ENCODE results near the gene REXO4. TPM values are rescaled to one million over a fixed set of nuclear protein-coding genes. Genes with fewer than 3 reads are reported as not detected.

REXO4 gene
- total RNA-seq, 4 donors from 2014 or later: 20.9 to 28.3 (median 22.2) TPM

GRCh38 chr9:133426011-133426410 lies 8.2 kb upstream of the REXO4 start:
- Histone ChIP-seq H3K9me3 (no peaks in the 10 kb centered on the region), H3K4me1 (peaks cover 17% of the 10 kb centered on the region), H3K27me3 (peaks cover 21% of the 10 kb centered on the region), H3K36me3 (no peaks in the 10 kb centered on the region), H3K4me3 (no peak overlapping the region), H3K27ac (no peak overlapping the region)
- DNase-seq (ENCODE audit: low spot score in 2 of 2): no peak
- WGBS: 80% methylated on average over 1 of the region's 11 CpGs
- TF ChIP-seq CTCF (IDR thresholded peaks at IDR 0.05): no peak
- TF ChIP-seq POLR2A (IDR thresholded peaks at IDR 0.05): no peak
- no peak for TF ChIP-seq POLR2AphosphoS5 (IDR thresholded peaks at IDR 0.05)
- TF ChIP-seq EP300 (IDR thresholded peaks at IDR 0.05): no peak

DNA sequence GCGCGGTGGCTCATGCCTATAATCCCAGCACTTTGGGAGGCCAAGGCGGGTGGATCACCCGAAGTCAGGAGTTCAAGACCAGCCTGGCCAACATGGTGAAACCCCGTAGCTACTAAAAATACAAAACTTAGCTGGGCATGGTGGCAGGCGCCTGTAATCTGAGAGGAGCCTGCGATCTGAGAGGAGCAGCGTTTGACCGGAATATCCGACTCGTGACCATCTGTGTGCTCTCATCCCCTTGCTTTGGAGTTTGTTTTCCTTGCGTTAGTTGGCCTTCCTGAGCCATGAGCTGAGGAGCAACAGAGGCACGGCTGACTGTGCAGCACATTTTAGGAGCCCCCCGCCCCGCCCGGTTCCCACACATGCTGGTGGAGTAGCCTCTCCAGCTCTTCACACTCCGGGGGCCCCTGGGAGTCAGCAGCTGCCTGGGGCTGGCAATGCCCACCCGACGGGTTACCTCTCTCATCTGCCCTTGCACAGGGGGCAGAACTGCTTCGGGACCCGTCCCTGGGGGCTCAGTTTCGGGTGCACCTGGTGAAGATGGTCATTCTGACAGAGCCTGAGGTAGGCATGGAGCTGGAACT lies 7.3 kb upstream of the REXO4 start:
- no peak overlapping the region for H3K27ac ChIP-seq
- WGBS: 92% methylated on average over 11 of the region's 22 CpGs
- no peak for DNase-seq (ENCODE audit: low spot score in 2 of 2)
- H3K9me3 ChIP-seq: no peaks in the 10 kb centered on the region
- H3K4me1 ChIP-seq: peaks cover 17% of the 10 kb centered on the region
- no peak for TF ChIP-seq CTCF (IDR thresholded peaks at IDR 0.05)
- TF ChIP-seq POLR2AphosphoS5 (IDR thresholded peaks at IDR 0.05): no peak
- no peak for TF ChIP-seq POLR2A (IDR thresholded peaks at IDR 0.05)
- no peak for TF ChIP-seq EP300 (IDR thresholded peaks at IDR 0.05)
- H3K27me3 ChIP-seq: peaks cover 21% of the 10 kb centered on the region
- H3K4me3 ChIP-seq: no peak overlapping the region
- no peaks in the 10 kb centered on the region for H3K36me3 ChIP-seq

DNA sequence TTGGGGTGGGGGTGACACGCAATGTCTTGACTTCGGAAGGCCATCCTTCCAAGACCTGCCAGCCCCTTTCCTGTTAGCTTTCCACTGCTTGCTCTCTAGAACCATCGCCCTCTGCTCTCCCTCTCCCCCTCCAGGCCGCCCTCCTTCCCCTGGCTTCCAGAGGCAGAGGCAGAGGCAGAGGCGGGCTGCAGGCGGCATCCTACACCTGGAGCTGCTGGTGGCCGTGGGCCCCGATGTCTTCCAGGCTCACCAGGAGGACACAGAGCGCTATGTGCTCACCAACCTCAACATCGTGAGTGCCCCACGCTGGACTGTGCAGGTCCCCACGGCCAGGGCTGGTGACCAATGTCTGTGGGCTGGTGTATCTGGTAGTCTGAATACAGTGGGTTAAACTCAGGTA lies 6.4 kb upstream of the REXO4 start:
- peaks cover 18% of the 10 kb centered on the region for H3K27me3 ChIP-seq
- H3K4me1 ChIP-seq: peaks cover 13% of the 10 kb centered on the region
- H3K9me3 ChIP-seq: no peaks in the 10 kb centered on the region
- WGBS: 91% methylated on average over 9 of the region's 12 CpGs
- H3K27ac ChIP-seq: no peak overlapping the region
- no peak for TF ChIP-seq CTCF (IDR thresholded peaks at IDR 0.05)
- TF ChIP-seq POLR2AphosphoS5 (IDR thresholded peaks at IDR 0.05): no peak
- no peak for TF ChIP-seq EP300 (IDR thresholded peaks at IDR 0.05)
- TF ChIP-seq POLR2A (IDR thresholded peaks at IDR 0.05): no peak
- no peak for DNase-seq (ENCODE audit: low spot score in 2 of 2)
- no peak overlapping the region for H3K4me3 ChIP-seq
- no peaks in the 10 kb centered on the region for H3K36me3 ChIP-seq

DNA sequence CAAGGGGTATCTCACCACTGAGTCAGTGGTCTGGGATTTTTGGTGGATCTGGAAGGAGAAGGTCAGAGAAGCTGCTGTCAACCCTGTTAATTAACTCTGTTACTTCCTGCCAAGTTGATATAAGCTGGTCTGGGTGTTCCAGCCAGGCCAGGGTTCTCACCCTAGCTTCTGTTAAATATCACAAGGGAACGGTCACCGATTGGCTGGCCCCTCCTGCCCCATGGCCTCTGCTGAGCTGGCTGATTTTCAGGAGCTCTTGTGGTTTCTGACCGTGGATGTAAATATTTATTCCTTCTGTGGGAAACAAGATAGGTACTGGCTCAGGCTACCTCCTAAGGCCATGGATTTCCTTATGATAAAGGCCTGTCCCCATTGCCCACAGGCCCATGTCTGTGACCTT lies 5.4 kb upstream of the REXO4 start:
- 97% methylated on average over 3 of the region's 3 CpGs for WGBS
- H3K4me1 ChIP-seq: peaks cover 12% of the 10 kb centered on the region
- DNase-seq (ENCODE audit: low spot score in 2 of 2): no peak
- no peaks in the 10 kb centered on the region for H3K36me3 ChIP-seq
- no peak overlapping the region for H3K27ac ChIP-seq
- no peak overlapping the region for H3K4me3 ChIP-seq
- no peaks in the 10 kb centered on the region for H3K9me3 ChIP-seq
- no peak for TF ChIP-seq POLR2A (IDR thresholded peaks at IDR 0.05)
- TF ChIP-seq CTCF (IDR thresholded peaks at IDR 0.05): no peak
- no peak for TF ChIP-seq POLR2AphosphoS5 (IDR thresholded peaks at IDR 0.05)
- no peak for TF ChIP-seq EP300 (IDR thresholded peaks at IDR 0.05)
- peaks cover 9% of the 10 kb centered on the region for H3K27me3 ChIP-seq

DNA sequence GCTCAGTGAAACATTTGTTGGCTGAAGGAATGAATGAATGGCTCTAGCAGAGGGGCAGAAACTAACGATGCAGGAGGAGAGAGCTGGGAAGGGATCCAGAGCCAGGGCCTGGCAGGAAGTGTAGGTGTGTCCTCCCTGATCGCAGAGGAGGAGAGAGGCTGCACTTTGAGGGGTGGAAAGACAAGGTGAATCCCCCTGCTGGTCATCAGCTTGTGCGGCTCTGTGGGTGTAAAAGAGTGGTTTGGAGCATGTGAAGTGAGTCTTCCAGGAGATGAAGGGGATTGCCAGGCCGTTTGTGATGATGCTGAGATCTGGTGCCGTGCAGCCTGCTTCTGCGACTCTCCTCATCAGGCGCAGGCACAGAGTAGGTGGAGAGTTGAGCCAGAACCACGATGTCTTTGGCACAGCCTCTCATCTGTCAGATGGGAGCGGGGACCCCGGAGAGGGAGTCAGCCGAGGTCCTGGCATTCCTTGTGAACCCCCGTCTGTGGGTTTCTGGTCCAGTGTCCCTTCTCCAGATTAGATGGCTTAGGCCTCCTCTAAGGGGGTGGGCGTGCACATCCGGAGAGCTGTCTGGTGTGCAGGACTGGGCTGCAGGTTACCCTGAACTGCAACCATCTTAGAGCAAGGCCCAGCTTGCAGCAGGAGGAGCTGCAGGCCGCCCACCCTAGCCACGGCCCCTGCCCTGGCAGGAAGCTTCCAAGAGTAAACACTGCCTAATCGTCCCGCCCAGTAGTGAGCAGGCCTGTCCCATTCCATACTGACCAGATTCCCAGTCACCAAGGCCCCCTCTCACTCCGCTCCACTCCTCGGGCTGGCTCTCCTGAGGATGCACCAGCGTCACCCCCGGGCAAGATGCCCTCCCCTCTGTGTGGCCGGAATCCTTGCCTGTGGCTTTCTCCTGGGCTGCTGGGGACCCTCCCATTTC lies 4.1 kb upstream of the REXO4 start, which contains the start of gene ADAMTS13:
Gene ADAMTS13 (plus strand): TSS at position 753 of the 928 bp plus-strand sequence. CDS start 77 bp downstream, at position 830.
- DNase-seq (ENCODE audit: low spot score in 2 of 2): no peak
- Histone ChIP-seq H3K36me3 (no peaks in the 10 kb centered on the region), H3K4me1 (peaks cover 15% of the 10 kb centered on the region), H3K27me3 (no peaks in the 10 kb centered on the region), H3K27ac (no peak within 1 kb of the TSS), H3K9me3 (no peaks in the 10 kb centered on the region), H3K4me3 (no peak within 1 kb of the TSS)
- 32% methylated on average over 10 of the region's 23 CpGs for WGBS
- no peak for TF ChIP-seq CTCF (IDR thresholded peaks at IDR 0.05)
- TF ChIP-seq EP300 (IDR thresholded peaks at IDR 0.05): no peak
- TF ChIP-seq POLR2AphosphoS5 (IDR thresholded peaks at IDR 0.05): no peak
- no peak for TF ChIP-seq POLR2A (IDR thresholded peaks at IDR 0.05)

Measured in suprapubic skin (tissue), 4 donors.